HG02884 (cell line): Measurements from ENCODE around the gene PDE6D.
"Not testable (repeated sequence)": the region's sequence is repeated elsewhere in the genome, so short reads cannot be mapped to it uniquely, and the experiment has no call there.

Experiments used
- ATAC-seq: cut with Tn5 transposase; IDR thresholded peaks from one replicate; pipeline ENCODE4 v1.9.1; 2021; ENCODE audit warnings: mild to moderate bottlenecking, moderate library complexity; ENCODE audit not compliant: unreplicated experiment

PDE6D gene

DNA sequence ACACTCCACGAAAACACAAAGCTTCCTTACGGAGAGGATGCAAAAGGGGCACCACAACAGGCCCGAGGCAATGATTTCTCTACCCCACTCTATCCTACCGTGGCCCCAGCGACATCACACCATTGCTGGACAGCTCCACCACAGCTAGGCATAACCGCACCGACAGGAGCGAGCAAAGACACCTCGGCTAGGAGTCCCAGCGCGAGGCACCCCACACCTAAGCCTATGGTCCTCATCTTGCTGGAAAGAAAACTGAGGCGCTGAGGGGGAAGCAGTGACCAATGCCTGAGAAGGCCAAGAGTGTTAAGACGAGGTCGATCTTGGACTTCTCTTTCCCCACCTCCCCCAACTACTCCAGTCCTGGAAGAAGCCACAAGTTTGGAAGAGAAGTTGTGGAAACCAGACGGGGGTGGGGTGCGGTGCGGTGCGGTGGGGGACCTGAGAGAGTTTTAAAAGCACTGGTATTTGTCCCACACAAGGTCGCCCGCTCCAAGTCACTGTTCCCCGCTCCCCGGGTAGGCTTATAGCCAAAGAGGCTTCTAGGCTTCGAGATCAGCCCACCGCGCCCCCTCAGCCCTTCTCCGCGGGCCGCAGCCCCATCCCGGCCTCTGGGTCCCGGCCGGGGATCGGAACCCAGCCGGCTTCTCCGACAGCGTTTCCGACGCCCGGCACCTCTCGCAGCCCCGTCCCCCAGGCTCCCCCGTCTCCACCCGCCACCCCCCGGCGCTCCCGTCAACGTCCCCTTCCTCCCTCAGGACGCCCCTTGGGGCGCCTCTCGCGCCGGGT lies 766 bp downstream of the PDE6D start:
- ATAC-seq, result peak; percentile 5

DNA sequence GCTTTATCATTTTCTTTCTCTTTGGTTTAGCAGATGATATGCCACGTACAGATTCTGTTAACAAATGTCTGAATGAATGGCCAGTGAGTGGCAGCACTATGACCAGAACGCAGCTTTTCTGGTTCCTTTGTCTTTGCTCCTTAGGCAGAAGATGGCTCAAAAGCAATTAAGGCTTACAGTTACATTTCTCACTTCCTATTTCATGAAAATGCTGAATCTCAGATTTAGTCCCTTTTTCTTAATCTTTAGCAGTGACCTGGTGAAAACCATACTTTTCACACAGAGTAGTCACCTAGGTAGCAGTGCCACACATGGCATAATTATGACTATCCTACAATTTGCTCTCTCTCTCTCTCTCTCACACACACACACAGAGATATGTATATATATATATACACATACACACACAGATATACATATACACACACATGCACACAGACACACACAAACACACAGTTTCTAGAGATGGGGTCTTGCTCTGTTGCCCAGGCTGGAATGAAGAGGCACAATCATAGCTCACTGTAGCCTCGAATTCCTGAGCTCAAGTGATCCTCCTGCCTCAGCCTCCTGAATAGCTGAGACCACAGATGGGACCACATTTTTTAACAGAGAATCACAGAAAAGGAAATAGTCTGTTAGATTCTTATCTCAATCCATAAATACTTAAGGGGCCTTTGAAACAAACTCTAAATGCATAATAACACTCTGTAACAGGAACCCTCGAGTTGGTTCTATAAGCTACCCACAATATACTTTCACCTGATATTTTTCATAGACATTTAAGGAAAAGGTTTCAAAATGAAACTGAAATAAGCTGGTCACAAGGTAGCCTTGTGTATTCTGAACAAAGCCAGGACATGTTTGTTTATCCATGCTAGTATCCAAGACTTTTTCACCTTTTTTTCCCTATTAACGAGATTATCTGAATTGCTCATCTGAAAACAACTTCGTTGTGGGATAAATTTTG lies 11.6 kb downstream of the PDE6D start:
- ATAC-seq, result no peak

DNA sequence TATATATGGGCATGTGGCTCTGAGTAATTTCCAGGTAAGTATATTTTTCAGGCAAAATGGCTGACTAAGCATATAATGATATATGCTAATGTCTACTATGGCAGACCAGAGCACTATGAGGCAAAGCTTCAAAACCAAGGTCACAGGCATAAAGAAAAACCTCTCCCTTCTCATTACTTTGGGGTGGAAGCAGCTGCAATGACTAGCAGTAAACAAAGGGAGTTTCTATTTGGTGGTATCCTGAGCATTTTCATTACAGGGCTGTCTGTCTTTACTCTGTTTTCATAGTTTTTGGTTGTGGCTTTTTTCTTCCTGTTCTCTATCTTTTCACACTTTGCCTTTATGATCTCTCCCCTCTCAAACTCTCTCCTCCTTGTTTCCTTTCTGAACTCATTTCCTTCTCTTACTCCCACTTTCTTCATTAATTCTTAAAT lies 15.6 kb downstream of the PDE6D start:
- ATAC-seq, result no peak

DNA sequence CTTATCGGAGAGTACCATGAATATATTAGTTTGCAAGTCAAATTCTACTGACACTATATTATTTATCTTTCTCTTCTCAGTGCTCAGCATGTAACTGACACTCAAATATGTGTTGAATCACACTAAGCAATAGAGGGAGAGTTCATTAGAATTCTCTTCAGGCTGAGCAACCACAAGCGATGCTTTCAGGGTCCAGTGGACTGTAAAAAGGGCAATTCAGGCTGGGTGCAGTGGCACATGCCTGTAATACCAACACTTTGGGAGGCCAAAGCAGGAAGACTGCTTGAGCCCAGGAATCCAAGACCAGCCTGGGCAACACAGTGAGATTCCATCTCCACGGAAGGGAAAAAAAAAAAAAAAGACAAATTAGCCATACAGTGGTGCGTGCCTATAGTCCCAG lies 16.3 kb downstream of the PDE6D start:
- no peak for ATAC-seq

DNA sequence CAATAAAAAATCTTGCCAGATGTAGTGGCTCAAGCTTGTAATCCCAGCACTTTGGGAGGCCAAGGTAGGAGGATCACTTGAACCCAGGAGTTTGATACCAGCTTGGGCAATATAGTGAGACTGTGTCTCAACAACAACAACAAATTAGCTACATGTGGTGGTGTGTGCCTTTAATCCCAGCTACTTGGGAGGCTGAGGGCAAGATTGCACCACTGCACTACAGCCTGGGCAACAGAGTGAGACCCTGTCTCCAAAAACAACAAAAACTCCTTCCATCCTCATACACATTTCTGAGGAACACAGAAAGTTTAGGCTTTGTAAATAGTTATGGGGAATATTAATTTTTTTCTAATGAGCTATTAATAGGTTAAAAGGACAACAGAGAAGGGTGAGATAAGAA lies 17.0 kb downstream of the PDE6D start:
- no peak for ATAC-seq

- ATAC-seq, result no peak
Measured at GRCh38 chr2:231761735-231762134, 19.3 kb downstream of the PDE6D start.

DNA sequence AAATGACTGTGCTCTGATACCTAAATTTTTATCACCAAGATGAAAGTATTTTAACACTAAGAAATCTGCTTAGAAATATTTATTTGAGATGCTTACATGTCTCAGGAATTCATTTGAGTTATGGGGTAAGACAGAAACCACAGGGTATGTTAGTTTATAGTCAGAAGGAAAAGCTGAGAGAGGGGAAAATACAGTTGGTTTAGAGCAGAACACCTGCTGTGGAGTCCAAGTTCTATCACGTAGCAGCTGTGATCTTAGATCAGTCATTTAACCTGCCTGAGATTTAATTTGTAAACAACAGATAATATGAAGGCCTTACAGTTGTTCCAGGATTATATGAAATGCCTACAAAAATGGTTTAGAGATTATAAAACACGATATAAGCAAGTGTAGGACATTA lies 29.0 kb downstream of the PDE6D start:
- ATAC-seq, result no peak

DNA sequence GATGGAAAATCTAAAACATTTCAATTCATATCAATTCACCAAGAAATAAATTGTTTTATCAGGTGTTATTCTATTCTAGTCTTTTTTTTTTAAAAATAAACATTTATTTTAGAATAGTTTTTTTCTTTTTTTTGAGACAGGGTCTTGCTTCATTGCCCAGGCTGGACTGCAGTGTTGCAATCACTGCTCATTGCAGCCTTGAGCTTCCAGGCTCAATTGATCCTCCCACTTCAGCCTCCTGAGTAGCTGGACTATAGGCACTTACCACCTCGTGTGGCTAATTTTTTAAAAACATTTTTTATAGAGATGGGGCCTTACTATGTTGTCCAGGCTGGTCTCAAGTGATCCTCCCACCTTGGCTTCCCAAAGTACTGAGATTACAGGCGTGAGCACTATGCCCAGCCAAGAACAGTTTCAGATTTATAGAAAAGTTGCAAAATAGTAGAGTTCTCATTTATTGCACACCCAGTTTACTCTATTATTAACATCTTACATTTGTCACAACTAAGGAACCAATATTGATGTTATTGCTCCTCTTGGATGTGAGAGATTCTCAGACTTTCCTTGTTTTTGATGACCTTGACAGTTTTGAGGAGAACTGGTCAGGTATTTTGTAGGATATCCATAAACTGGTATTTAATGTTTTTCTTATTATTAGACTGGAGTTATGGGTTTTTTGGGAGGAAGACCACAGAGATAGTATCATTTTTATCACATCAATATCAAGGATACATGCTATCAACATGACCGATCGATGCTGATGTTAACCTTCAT lies 29.9 kb downstream of the PDE6D start:
- ATAC-seq, result no peak

DNA sequence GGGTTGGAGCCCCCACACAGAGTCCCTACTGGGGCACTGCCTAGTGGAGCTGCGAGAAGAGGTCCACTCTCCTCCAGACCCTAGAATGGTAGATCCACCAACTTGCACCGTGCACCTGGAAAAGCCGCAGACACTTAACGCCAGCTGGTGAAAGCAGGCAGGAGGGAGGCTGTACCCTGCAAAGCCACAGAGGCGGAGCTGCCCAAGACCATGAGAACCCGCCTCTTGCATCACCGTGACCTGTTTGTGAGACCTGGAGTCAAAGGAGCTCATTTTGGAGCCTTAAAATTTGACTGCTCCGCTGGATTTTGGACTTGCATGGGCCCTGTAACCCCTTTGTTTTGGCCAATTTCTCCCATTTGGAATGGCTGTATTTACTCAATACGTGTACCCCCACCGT lies 32.1 kb downstream of the PDE6D start:
- not testable (repeated sequence) for ATAC-seq

DNA sequence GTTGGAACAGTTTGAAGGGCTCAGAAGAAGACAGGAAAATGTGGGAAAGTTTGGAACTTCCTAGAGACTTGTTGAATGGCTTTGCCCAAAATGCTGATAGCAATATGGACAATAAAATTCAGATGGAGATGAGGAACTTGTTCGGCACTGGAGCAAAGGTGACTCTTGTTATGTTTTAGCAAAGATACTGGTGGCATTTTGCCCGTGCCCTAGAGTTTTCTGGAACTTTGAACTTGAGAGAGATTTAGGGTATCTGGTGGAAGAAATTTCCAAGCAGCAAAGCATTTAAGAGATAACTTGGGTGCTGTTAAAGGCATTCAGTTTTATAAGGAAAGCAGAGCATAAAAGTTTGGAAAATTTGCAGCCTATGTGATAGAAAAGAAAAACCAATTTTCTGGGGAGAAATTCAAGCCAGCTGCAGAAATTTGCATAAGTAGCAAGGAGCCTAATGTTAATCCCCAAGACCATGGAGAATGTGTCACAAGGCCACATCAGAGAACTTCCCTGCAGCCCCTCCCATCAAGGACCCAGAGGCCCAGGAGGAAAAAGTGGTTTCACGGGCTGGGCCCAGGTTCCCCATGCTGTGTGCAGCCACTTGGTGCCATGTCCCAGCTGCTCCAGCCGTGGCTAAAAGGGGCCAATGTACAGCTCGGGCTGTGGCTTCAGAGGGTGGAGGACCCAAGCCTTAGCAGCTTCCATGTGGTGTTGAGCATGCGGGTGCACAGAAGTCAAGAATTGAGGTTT lies 32.8 kb downstream of the PDE6D start:
- not testable (repeated sequence) for ATAC-seq

DNA sequence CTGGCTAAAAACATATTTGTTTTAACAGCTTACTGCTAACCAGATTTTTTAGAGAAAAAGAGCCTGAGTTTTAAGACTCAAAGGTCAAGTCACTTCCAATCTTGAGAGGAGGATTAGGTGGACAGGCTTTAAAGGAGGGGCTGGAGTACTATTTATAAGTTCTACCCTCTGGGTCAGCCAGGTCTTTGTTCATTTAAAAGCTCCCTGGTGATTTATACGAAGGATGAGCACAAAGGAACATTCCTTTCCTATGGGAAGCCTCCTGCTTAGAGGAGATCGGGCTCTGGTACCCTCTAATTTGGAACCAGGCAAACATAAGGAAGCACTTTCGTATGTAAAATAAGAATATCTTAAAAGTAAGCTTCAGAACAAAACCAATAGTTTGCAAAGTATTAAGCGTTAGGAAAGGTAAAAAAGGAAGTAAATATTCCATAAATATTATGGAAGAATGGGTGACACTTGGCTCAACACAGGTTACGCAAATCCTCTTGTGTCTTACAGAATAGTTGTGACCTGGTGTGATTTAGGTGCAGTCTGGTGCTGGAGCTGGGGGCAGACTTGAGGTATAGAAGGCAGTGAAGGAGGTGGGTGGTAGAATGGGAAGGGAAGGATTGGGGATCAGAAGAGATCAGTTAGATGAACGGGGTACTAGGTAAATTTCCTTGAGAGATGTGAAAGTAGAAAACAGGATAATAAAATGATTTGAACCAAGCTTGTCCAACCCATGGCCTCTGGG lies 35.6 kb downstream of the PDE6D start:
- ATAC-seq, result no peak

DNA sequence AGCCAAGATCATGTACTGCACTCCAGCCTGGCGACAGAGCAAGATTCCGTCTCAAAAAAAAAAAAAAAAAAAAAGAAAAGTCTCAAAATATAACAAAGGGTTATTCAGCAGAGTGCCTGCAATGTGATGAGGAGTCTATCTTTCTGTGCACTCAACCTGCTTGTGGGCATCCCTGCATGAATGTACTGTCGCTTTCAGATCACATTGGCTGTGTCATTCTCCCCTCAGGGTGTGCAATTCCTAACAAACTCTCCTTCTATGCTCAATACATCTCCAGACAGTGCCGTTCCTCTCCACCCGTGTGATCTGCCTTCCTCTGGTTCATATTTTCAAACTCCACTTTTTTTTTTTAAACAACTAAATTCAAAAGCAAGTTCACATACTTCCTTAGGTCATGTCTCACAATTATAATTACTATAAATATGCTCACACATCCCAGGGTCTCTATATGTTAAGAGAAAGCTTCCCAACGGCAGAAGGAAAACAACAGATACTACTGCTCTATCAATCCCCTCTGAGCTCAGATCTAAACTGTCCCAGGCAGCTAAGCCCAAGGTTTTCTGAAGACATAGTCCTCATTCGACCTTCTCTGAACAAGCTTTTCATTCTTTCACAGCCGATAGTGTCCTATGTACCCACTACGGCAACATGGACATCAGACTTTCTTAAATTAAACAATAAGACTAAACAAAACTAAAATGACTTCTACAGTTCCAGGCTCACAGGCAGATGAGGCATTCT lies 37.5 kb downstream of the PDE6D start:
- no peak for ATAC-seq

DNA sequence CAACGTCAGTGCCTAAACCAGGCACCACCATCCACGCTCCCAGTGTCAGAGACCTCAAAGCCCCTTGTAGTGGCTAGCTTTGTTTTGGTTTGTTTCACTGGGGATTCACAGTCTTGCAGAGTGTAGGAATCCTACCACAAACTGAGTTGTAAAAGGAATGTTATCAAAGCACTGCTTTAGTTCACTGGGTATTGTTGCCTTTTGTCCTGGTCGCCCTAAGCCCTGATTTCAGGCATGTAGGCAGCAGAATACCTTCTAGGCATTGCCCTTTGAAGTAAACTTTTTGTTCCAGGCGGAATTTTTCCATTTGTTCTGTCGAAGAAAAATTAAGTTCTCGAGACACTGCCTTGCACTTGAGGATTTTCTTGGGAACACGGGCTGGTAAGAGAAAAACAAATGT lies 43.3 kb downstream of the PDE6D start:
- ATAC-seq, result no peak

GRCh38 chr2:231732604-231733003 lies 48.5 kb downstream of the PDE6D start:
- ATAC-seq, result no peak

GRCh38 chr2:231727621-231728020 lies 53.5 kb downstream of the PDE6D start:
- ATAC-seq, result no peak

GRCh38 chr2:231726276-231726675 lies 54.8 kb downstream of the PDE6D start:
- no peak for ATAC-seq

DNA sequence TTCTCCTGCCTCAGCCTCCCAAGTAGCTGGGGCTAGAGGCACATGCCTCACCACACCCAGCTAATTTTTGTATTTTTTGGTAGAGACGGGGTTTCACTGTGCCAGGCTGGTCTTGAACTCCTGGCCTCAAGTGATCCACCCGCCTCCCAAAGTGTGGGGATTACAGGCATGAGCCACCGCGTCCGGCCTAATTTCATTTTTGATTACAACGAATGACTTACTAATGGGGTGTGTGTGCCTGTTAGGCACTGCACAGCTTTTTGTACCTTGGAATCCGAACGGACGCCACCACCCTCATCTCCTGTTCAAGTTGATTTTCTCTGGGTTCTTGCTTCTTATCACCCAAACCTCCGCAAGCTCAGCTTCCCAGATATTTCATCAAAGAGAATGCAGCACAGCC lies 55.6 kb downstream of the PDE6D start:
- no peak for ATAC-seq

- no peak for ATAC-seq
Measured at GRCh38 chr2:231722721-231723307, 58.3 kb downstream of the PDE6D start.
